ENCODE measurements around the gene TECTA.

Gene TECTA, protein sequence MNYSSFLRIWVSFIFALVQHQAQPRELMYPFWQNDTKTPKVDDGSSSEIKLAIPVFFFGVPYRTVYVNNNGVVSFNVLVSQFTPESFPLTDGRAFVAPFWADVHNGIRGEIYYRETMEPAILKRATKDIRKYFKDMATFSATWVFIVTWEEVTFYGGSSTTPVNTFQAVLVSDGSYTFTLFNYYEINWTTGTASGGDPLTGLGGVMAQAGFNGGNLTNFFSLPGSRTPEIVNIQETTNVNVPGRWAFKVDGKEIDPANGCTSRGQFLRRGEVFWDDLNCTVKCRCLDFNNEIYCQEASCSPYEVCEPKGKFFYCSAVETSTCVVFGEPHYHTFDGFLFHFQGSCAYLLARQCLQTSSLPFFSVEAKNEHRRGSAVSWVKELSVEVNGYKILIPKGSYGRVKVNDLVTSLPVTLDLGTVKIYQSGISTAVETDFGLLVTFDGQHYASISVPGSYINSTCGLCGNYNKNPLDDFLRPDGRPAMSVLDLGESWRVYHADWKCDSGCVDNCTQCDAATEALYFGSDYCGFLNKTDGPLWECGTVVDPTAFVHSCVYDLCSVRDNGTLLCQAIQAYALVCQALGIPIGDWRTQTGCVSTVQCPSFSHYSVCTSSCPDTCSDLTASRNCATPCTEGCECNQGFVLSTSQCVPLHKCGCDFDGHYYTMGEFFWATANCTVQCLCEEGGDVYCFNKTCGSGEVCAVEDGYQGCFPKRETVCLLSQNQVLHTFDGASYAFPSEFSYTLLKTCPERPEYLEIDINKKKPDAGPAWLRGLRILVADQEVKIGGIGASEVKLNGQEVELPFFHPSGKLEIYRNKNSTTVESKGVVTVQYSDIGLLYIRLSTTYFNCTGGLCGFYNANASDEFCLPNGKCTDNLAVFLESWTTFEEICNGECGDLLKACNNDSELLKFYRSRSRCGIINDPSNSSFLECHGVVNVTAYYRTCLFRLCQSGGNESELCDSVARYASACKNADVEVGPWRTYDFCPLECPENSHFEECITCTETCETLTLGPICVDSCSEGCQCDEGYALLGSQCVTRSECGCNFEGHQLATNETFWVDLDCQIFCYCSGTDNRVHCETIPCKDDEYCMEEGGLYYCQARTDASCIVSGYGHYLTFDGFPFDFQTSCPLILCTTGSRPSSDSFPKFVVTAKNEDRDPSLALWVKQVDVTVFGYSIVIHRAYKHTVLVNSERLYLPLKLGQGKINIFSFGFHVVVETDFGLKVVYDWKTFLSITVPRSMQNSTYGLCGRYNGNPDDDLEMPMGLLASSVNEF (N-terminal part only)

DNA sequence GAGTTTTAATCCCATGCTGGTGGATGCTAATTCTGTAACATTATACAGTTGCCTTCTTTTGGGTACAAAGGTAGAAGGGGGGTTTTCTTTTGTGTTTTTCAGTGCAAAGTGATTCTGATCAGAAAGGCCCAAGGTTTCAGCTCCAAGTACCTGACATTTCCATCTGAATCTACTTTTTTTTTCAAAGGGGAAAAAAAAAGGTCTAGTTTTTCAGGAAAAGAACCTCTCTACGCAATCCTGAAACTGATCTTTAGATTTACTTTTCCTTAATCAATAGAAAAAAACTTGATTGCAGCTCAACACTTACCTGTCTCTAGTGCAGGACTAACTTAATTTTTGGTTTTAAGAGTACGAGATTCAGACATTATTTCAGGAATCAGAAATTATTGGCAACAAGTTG lies at the start of gene TECTA:
TECTA (plus strand) TSS at position 301 of the 400 bp plus-strand sequence. CDS start 1,423 bp downstream, outside the sequence.
- FAIRE-seq = no peak
- DNase-seq (ENCODE audit: insufficient read length, low spot score) = no peak

DNA sequence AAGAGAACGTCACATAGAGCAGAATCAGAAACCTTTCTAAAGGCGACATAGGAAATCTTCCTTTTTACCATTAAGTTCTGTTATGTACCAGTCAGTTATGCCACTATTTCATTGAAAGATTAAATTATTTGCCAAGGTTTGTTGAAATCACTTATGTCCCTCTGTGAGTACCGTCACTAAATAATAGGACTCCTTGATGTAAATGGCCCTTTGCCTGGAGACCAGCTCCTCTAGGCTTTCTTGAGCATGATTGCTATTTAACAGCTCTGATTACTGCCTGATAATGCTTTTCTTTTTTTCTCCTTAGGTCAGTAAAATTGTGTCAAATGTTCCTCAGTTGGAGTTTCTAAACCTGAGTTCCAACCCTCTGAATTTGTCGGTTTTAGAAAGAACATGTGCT lies 47.8 kb upstream of the TECTA start:
- no peak for FAIRE-seq
- no peak for DNase-seq (ENCODE audit: insufficient read length, low spot score)

DNA sequence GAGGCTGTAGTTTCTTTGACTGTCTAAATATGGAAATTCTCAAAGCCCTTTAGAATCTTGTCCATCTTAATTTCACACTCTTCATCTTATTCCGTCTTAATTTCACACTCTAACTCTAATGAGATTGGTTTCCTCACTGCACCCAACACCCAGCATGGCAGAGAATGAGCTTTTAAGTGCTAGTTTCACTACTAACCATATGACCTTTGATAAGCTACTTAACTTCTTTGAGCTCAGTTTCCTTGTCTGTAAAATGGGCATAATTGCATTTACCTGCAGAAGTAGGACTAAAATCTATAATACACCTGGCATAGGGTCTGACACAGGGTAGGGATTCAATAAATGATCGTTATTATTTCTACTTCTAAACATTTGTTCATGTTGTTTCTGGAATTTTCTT lies 46.8 kb upstream of the TECTA start:
- no peak for DNase-seq (ENCODE audit: insufficient read length, low spot score)
- no peak for FAIRE-seq

DNA sequence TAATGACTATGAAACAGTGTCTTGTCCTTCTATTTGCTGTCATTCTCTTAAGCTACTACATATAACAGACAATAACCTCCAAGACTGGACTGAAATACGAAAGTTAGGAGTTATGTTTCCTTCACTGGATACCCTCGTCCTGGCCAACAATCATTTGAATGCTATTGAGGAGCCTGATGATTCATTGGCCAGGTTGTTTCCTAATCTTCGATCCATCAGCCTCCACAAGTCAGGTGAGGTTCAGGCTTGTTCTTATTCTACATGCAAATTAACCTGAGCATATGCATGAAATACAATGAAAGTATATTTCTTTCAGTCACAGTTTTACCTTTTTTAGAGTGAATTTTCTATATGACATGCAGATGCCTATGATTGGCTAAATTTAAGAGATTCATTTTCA lies 46.0 kb upstream of the TECTA start:
- no peak for FAIRE-seq
- DNase-seq (ENCODE audit: insufficient read length, low spot score) = no peak

DNA sequence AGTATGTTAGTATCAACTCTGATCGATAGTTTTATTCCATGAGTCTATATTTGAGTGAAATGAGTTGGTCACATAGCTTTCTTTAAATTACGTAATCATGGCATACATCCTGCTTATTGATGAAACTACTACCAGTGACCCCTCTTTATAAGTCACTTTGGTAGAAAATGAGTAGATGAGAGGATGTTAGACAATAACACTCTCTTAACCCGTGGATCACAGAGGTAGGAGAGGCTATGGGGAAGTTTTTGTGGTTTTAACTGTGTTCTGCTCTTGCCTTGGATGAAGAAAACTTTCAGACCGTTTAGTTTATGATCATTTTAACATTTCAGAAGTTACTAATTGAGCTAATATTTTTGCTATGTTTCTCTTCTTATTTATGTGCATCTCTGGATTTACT lies 43.1 kb upstream of the TECTA start:
- DNase-seq (ENCODE audit: insufficient read length, low spot score) (no peak), FAIRE-seq (no peak)

DNA sequence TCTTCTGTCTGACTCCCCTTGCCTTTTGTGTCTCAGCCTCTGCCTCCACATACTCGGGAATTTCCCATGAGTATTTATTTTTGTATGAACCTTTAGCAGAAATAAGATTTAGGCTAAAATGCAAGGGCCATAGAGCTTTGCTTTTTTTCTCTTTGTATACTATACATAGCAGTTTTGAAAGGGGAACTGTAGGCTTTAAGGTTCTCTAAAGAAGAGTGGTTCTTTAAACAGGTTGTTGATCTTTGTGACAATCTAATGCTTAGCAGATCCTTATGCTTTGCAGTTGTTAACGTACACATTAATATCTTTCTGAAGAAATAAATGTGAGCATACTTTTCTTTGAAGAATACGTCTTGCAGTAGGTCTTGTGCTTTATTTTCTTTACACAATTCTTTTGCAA lies 42.1 kb upstream of the TECTA start:
- FAIRE-seq (no peak), DNase-seq (ENCODE audit: insufficient read length, low spot score) (no peak)

DNA sequence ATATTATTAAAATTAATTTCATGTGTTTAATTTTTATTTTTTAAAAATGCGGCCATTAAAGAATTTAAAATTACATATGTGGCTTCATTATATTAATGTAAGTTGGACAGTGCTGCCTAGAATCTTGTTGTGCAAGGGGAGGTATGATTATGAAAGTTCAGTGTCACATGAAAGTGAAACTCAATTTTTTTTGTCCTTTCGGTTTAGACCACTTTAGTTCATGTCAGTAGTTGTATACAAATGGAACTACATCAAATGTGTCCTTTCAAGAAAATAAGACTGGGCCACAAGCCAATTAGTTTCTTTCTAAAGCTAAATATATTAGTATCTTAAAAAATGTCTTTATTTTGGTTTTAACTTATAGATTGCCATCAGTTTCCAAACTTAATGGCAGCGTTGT lies 41.4 kb upstream of the TECTA start:
- FAIRE-seq = no peak

DNA sequence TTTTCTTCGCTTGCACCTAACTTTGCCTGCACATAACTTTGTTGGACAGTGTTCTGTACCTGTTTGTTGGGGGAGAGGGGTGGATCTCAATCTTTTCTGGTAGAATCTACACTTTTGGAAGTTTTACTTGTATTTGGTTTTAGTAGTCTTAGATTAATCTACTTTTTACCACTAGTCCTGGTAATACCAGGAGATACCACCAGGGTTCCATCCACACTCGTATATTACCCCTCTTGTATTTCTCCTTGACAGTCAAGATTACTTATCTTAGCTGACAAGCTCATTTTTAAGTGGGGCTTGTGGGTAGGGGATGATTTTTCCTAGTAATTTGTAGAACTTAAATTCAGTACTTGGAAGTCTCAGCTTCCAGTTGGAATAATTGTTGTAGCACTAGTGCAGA lies 37.3 kb upstream of the TECTA start:
- no peak for DNase-seq (ENCODE audit: insufficient read length, low spot score)
- no peak for FAIRE-seq

More for the DNA sequence above, 41.4 kb upstream of the TECTA start:
- no peak for DNase-seq (ENCODE audit: insufficient read length, low spot score)

DNA sequence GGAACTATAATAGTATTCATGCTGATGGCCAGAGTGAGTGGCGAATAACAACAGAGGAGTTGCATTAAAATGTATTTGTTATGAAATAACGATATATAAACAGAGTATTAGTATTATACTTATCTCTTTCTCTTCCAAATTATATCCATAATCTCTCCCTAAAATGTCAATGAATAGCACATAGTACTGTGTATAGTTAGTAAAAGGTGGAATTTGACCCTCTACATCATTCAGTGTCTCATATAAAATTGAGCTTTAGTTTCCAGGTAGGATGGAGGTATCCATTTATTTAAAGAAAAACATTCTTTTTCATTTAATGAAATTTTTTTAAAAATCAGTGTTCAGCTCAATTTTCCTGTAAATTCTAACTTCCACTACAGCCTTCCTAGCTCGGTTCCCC lies 34.4 kb upstream of the TECTA start:
- FAIRE-seq (no peak), DNase-seq (ENCODE audit: insufficient read length, low spot score) (no peak)

DNA sequence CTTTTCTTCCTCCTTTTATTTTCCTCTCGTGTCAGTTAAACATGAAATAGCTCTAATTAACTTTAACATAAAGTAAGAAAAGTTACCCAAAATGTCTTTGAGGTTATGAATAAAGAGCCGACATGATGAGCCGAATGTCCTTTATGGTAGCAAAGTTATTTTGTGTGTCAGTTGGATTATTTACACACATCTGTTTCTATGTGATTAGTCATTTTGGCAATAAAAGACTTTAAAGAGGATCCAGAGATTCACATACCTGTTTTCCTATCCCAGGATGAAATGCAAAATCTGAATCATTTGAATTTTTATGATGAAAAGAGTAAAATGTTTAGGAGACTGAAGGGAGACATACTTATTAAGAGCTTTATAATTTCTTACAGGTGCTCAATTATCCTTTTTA lies 34.0 kb upstream of the TECTA start:
- no peak for DNase-seq (ENCODE audit: insufficient read length, low spot score)
- FAIRE-seq = no peak

DNA sequence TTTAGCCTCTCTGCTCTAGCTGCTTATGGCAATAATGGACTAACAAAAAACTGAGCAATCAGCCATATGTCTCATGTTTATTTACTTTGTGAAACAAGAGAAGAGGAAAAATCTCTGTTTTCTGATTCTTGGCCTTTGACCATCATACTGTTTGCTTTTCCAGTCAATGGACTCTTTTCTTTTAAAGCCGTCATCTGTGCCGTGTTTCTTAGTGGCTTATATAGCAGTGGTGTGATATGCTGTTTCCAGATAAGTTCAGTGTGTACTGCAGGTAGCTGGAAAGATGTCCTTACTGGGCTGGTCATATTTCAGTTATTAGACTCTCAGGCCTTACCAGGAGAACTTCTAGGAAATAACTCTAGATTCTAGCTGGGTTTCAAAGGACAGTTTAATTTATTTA lies 33.6 kb upstream of the TECTA start:
- FAIRE-seq (no peak), DNase-seq (ENCODE audit: insufficient read length, low spot score) (no peak)

DNA sequence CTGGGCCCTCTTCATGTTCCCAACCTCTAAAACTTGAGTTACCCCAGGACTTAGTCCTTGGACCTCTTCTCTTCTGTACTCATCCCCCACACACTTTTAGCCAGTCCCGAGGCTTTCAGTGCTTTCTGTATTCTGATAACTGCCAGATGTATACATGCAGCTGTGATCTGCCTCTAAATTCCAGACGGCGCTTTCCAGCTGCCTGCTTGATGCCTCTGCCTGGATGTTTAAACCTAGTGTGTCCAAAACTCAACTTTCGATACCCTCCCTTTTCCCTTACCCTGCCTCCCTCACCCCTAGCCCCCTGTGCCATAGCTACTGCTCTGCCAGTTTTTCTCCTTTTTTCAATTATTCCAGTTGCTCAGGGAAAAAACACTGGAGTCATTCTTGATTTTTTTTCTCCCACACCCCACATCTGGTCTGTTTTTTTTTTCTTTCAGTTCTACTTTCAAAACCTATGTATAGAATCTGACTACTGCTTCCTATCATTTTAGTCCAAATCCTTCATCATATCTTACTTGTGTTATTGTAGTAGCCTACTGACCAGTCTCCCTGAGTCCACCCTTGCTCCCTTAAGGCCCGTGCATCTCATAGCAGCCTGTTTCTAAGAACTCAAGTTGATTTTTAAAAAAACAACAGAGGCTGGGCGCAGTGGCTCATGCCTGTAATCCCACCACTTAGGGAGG lies 32.9 kb upstream of the TECTA start:
- DNase-seq (ENCODE audit: insufficient read length, low spot score) (no peak), FAIRE-seq (no peak)

DNA sequence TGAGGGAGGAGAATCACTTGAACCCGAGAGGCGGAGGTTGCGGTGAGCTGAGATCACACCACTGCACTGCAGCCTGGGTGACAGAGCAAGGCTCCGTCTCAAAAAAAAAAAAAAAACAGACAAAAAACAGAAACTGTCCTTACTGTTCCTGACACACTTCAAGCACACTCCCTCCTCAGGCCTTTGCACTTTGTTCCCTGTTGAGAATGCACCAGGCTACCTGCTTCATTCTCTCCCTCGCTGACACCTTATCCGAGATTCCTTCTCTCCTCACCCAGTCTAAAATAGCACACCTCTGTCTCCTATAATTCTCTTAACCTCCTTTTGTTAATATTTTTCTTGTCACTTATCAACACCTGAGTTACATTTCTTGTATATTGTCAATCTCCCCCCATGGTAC lies 32.3 kb upstream of the TECTA start:
- FAIRE-seq (no peak), DNase-seq (ENCODE audit: insufficient read length, low spot score) (no peak)

DNA sequence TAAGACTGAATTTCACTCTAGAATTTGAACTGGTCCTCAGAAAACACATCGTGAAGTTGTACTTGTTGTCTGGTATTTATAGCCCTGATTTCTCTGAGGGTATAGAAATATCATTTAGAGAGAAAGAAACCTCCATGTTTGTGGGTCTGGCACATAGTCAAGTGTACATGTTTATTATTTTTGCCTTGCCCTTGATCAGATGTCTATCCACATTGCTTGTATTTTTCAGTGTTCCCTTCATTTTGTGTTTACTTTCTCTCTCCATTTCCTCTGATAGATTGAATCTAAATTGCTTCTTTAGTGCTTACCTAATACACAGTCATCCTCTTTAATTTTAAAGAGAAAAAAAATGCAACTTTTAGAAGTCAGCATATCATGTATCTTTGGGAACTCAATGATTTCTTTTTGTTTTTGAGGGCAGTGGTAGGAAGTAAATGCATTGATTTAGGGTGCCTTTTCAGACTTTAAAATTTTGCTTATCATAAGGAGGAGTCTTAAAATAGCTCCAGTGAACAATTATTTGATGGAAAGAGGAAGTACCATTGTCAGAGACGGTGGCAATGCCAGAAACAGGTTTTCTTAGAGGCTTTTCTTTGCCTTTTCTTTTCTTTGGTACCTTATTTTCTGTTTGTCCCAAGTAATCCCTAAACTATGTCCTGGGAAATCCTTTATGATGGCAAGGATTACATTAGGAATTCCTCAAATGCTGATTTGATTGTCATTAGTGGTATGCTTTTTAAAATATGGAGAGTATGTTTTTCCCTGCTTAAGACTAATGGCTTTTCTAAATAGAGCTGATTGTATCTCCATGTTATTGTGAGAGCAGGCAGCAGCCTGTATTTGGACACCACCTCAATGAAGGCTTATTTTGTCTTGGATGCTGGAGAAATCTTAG lies 29.8 kb upstream of the TECTA start:
- DNase-seq (ENCODE audit: insufficient read length, low spot score) = no peak
- FAIRE-seq = no peak

DNA sequence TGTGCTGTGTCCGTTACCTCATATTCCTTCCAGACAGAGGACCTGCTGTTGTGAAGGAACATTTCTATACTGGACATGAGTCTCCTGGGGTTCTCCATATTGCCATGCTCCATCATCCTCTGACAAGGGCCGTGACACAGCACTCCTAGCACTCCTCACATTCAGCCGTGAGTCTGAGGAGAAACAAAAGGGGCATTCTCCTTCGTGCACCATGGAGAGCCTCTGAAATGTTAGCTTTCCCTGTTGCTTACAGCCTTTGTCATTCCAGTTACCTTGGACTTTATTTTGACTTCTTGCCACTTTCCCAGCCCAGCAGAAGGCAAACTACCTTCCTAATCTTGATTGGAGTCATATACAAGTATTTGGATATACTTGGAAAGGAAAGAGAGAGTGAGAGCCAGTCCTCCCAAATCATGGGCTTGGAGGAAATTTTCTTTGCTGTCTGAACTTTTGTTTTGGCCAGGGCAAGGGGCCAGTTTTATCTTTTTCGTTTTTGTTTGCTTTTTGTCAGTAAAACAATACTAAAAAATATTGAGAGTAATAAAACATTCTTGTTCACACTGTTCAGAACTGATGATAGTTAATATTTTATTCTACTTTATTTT lies 29.1 kb upstream of the TECTA start:
- DNase-seq (ENCODE audit: insufficient read length, low spot score) = no peak

DNA sequence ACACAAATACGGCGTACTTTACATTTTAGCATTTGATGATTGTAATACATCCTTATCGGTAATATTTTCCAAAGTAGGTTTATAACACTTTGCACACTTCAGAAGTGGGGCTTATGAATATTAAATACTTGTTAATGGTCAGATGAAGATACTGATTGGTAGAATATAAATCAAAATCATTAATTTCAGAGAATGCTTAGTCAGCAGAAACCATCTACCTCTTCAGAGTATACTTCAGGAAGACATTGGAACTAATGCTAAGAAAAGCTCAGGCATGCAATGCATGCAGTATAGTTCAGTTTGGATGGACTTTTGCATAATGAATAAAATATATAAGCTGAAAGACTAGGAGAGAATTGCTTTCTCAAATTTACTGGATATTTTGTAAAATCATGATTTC lies 19.7 kb upstream of the TECTA start:
- no peak for FAIRE-seq
- DNase-seq (ENCODE audit: insufficient read length, low spot score) = no peak

More for the DNA sequence above, 29.1 kb upstream of the TECTA start:
- FAIRE-seq = no peak

DNA sequence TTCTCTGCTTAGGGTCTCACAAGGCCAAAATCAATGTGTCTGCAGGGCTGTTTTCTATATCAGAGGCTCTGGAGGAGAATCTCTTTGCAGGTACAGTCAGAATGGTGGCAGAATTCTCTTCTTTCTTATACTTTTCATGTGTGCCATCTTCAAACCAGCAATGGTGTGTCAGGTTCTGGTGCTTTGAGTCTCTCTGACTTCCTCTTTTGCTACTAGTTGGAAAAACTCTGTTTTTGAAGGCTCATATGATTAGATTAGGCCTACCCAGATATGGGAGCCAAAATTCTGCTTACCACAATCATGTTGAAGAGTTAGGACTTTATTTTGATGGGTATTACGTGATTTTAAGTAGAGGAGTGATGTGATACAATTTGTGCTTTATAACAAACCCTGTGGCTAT lies 18.8 kb upstream of the TECTA start:
- no peak for FAIRE-seq
- no peak for DNase-seq (ENCODE audit: insufficient read length, low spot score)

DNA sequence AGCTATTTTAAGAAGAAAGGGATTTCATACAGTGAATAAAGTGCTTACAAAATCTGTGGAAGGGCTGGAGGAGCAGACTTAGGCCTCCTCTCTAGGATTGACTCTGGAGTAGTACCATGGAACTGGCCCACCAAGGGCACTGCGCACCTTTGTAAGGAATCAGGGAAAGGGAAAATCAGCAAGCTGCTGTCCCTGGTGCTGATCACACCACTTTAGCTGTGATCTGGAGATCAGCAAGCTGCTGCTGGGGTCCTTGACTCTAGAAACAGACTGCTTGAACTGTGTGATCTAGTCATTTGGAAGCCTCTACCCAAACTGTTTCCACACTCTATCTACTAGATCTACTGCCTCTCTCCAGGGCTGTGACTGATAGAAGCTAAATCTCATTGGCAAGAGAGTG lies 18.4 kb upstream of the TECTA start:
- no peak for DNase-seq (ENCODE audit: insufficient read length, low spot score)
- no peak for FAIRE-seq

DNA sequence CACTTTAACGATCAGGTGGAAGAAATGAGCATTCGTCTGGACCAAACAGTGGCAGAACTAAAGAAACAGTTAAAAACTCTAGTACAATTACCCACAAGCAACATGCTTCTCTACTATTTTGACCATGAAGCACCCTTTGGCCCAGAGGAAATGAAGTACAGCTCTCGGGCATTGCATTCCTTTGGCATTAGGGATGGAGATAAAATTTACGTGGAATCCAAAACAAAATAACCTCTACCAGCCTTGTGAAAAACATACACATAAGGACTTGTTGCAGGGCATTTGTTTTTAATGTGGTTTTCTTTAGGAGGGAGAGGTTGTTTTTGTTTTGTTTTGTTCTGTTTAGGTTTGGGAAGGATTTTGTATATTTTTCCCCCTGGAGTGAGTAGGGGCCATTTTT lies 14.2 kb upstream of the TECTA start:
- FAIRE-seq = no peak
- no peak for DNase-seq (ENCODE audit: insufficient read length, low spot score)

All from HTR-8/SVneo (cell line).